A549 (cell line): ENCODE measurements around the gene ARRDC2. TPM values are rescaled to one million over a fixed set of nuclear protein-coding genes. Genes with fewer than 3 reads are reported as not detected.

Source experiments
- ATAC-seq, 2 experiments: fragments of 200-7000 bp in 1 of 2; fragments of >200 bp in 1 of 2; cut with Nextera tagmentation in 1 of 2; cut with Tn5 transposase in 1 of 2; 3 replicates each; pipeline versions ENCODE4 v1.8.0 to v1.9.1; 2018 to 2020; ENCODE audit warnings: mild to moderate bottlenecking in 1 of 2, moderate library complexity in 1 of 2
- CTCF ChIA-PET: fragments of 300-600 bp; sonication (Branson Sonifier 250); formaldehyde crosslinking; extraction: SDS; loops from one replicate; lab custom pipeline; 2021; ENCODE audit warnings: antibody characterized with exemption, inconsistent platforms; lab: Yijun Ruan, JAX
- POLR2A ChIA-PET: fragments of 350-600 bp; formaldehyde crosslinking; extraction: SDS; loops from one replicate; lab custom pipeline; 2021; ENCODE audit warnings: antibody characterized with exemption, inconsistent platforms; lab: Yijun Ruan, JAX
- DNase-seq, 2 experiments: peaks; one replicate each; pipeline versions ENCODE4 v3.0.0 to v3.0.0-alpha.2; 2011 to 2016; ENCODE audit warnings: low read depth in 1 of 2, low spot score in 1 of 2
- FAIRE-seq: peaks from 2 replicates; lab custom pipeline; 2011; peaks lifted over from hg19 to GRCh38; lab: Jason Lieb, UNC
- H3K27ac ChIP-seq, 2 experiments: fragments of >200 bp; sonication (Bioruptor Twin); formaldehyde crosslinking; 3 replicates each; pipeline ENCODE4 v1.5.1; 2016 to 2017
- H3K4me1 ChIP-seq: fragments of >200 bp; sonication (Bioruptor Twin); formaldehyde crosslinking; 3 replicates; pipeline ENCODE4 v1.6.1; 2016
- H3K4me2 ChIP-seq: fragments of >200 bp; sonication (Bioruptor Twin); formaldehyde crosslinking; 3 replicates; pipeline ENCODE4 v1.6.1; 2016
- H3K4me3 ChIP-seq: fragments of >200 bp; sonication (Bioruptor Twin); formaldehyde crosslinking; 3 replicates; pipeline ENCODE4 v1.5.1; 2016
- H3K9me3 ChIP-seq: fragments of >200 bp; sonication (Bioruptor Twin); formaldehyde crosslinking; 3 replicates; pipeline ENCODE4 v1.6.1; 2016
- ATOH8 ChIP-seq: fragments of 250-450 bp; sonication (Bioruptor Pico); IDR thresholded peaks from 2 replicates; pipeline ENCODE4 v1.5.0; 2020; ENCODE audit warnings: low read depth, mild to moderate bottlenecking, moderate library complexity
- BCL3 ChIP-seq: fragments of >200 bp; sonication (Bioruptor Twin); formaldehyde crosslinking; IDR thresholded peaks from 3 replicates; pipeline ENCODE4 v1.6.1; 2016
- BHLHE40 ChIP-seq: IDR thresholded peaks from 2 replicates; pipeline ENCODE4 v1.6.1; 2012; ENCODE audit warnings: low read depth, low read length, inconsistent platforms
- CBX2 ChIP-seq: fragments of 200-600 bp; sonication (generic); IDR thresholded peaks from 2 replicates; pipeline ENCODE4 v1.6.1; 2016; ENCODE audit warnings: low read depth, mild to moderate bottlenecking, borderline replicate concordance
- CHD2 ChIP-seq: fragments of 150-350 bp; IDR thresholded peaks from 2 replicates; pipeline ENCODE4 v1.6.1; 2014; ENCODE audit warnings: low read length; ENCODE audit not compliant: partially characterized antibody
- E2F6 ChIP-seq: IDR thresholded peaks from 2 replicates; pipeline ENCODE4 v1.6.1; 2012; ENCODE audit warnings: low read depth, borderline replicate concordance
- EP300 ChIP-seq, 2 experiments: fragments of >200 bp; sonication (Bioruptor Twin); formaldehyde crosslinking; IDR thresholded peaks; 2 replicates in 1 of 2; 3 replicates in 1 of 2; pipeline ENCODE4 v1.6.1; 2016 to 2017
- HES2 ChIP-seq: fragments of >200 bp; sonication (Bioruptor Twin); formaldehyde crosslinking; IDR thresholded peaks from 2 replicates; pipeline ENCODE4 v1.6.1; 2016
- HOXA7 ChIP-seq: fragments of 250-450 bp; sonication (Bioruptor Pico); IDR thresholded peaks from 2 replicates; pipeline ENCODE4 v1.5.0; 2020; ENCODE audit warnings: mild to moderate bottlenecking, moderate library complexity
- JUNB ChIP-seq: fragments of >200 bp; sonication (Bioruptor Twin); formaldehyde crosslinking; IDR thresholded peaks from 2 replicates; pipeline ENCODE4 v1.6.1; 2016
- KDM1A ChIP-seq: fragments of 200-600 bp; sonication (generic); IDR thresholded peaks from 2 replicates; pipeline ENCODE4 v1.6.1; 2016; ENCODE audit warnings: low read depth, mild to moderate bottlenecking
- MAZ ChIP-seq: fragments of 150-350 bp; IDR thresholded peaks from 2 replicates; pipeline ENCODE4 v1.6.1; 2014; ENCODE audit warnings: antibody characterized with exemption, low read depth, low read length, borderline replicate concordance
- MYC ChIP-seq: IDR thresholded peaks from 2 replicates; pipeline ENCODE4 v1.6.1; 2012; ENCODE audit warnings: mild to moderate bottlenecking, inconsistent platforms, low read length, improper control_type of control experiment, borderline replicate concordance
- NFE2L2 ChIP-seq: fragments of 150-350 bp; conservative IDR thresholded peaks from 2 replicates; pipeline ENCODE4 v1.6.1; 2014; ENCODE audit warnings: low read length
- NPAS2 ChIP-seq: fragments of 250-450 bp; sonication (Bioruptor Pico); IDR thresholded peaks from 2 replicates; pipeline ENCODE4 v1.8.0; 2022; ENCODE audit warnings: mild to moderate bottlenecking, moderate library complexity, borderline replicate concordance
- POLR2A ChIP-seq: IDR thresholded peaks from 2 replicates; pipeline ENCODE4 v1.6.1; 2012; ENCODE audit warnings: mild to moderate bottlenecking, low read length
- POLR2AphosphoS2 ChIP-seq: conservative IDR thresholded peaks from 2 replicates; pipeline ENCODE4 v1.6.1; 2012; ENCODE audit warnings: low read length, improper control_type of control experiment, inconsistent platforms
- RARB ChIP-seq: fragments of 250-450 bp; sonication (Bioruptor Pico); IDR thresholded peaks from 2 replicates; pipeline ENCODE4 v1.8.0; 2021; ENCODE audit warnings: mild to moderate bottlenecking, moderate library complexity
- RFX5 ChIP-seq: fragments of 450-650 bp; IDR thresholded peaks from 2 replicates; pipeline ENCODE4 v1.7.1; 2014; ENCODE audit warnings: antibody characterized with exemption, mild to moderate bottlenecking, moderate library complexity
- RNF2 ChIP-seq: fragments of 200-600 bp; sonication (generic); IDR thresholded peaks from 2 replicates; pipeline ENCODE4 v1.6.1; 2016; ENCODE audit warnings: low read depth, mild to moderate bottlenecking, antibody characterized with exemption, moderate library complexity, borderline replicate concordance
- SMC3 ChIP-seq: fragments of >200 bp; sonication (Bioruptor Twin); formaldehyde crosslinking; IDR thresholded peaks from 3 replicates; pipeline ENCODE4 v1.6.1; 2018; ENCODE audit warnings: inconsistent platforms
- TFCP2L1 ChIP-seq: fragments of 250-450 bp; sonication (Bioruptor Pico); IDR thresholded peaks from 2 replicates; pipeline ENCODE4 v1.5.0; 2021; ENCODE audit warnings: mild to moderate bottlenecking
- TP53 ChIP-seq: fragments of 250-450 bp; sonication (Bioruptor Pico); IDR thresholded peaks from 2 replicates; pipeline ENCODE4 v1.5.0; 2021; ENCODE audit warnings: mild to moderate bottlenecking, moderate library complexity
- USF2 ChIP-seq: fragments of 450-650 bp; IDR thresholded peaks from 2 replicates; pipeline ENCODE4 v1.6.1; 2014; ENCODE audit warnings: antibody characterized with exemption
- ZFP36 ChIP-seq: fragments of 450-650 bp; IDR thresholded peaks from 2 replicates; pipeline ENCODE4 v1.6.1; 2014; ENCODE audit warnings: borderline replicate concordance; ENCODE audit not compliant: partially characterized antibody
- ZNF302 ChIP-seq: fragments of 250-450 bp; sonication (Bioruptor Pico); IDR thresholded peaks from 2 replicates; pipeline ENCODE4 v1.9.0; 2021; ENCODE audit warnings: inconsistent platforms, mild to moderate bottlenecking, moderate library complexity
- ZSCAN20 ChIP-seq: fragments of 250-450 bp; sonication (Bioruptor Pico); IDR thresholded peaks from 2 replicates; pipeline ENCODE4 v1.8.0; 2022; ENCODE audit warnings: mild to moderate bottlenecking, moderate library complexity
- WGBS: methylation state at CpG from one replicate; pipeline ENCODE4 v1.1.6; 2017; ENCODE audit errors: missing lambda C conversion rate; 5-methylcytosine and 5-hydroxymethylcytosine counted together
- polyA plus RNA-seq, 4 experiments: library from polyadenylated mRNA; depleted of rRNA in 3 of 4; stranded (reverse); fragments of >200 nt; fragmentation: RNase III in 1 of 4; extraction: RNeasy Plus Mini Kit Qiagen cat#74134 plus additional on column Dnase treatment in 1 of 4; gene quantifications; 2 replicates in 3 of 4; 3 replicates in 1 of 4; pipeline ENCODE4 v1.2.3, GENCODE V29; 2011 to 2017
- TF ChIP-seq, protein P1 (sequence below): fragments of 250-450 bp; sonication (Bioruptor Pico); IDR thresholded peaks from 2 replicates; pipeline ENCODE4 v1.5.0; 2021; ENCODE audit warnings: mild to moderate bottlenecking, moderate library complexity, borderline replicate concordance
- TF ChIP-seq, protein P2 (sequence below): IDR thresholded peaks from 2 replicates; pipeline ENCODE4 v1.6.1; 2012

The ARRDC2 gene
- polyA plus RNA-seq, 2 of the 4 experiments (the other 2 are of a cell fraction), result 14.5 to 14.8 TPM

DNA sequence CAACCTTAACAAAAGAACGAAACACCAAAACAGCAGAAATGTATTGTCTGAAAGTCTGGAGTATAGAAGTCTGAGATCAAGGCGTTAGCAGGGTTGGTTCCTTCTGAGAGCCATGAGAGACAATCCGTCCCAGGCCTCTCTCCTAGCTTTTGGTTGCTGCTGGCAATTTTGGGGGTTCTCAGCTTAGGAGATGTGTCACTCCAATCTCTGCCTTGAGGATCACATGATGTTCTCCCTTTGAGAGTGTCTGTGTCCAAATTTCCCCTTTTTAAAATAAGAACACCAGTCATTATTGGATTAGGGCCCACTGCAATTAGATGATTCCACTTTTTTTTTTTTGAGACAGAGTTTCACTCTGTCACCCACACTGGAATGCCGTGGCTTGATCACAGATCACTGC lies 30.9 kb upstream of the ARRDC2 start:
- ATAC-seq, result no peak
- no peak overlapping the region for H3K27ac ChIP-seq
- TF ChIP-seq SMC3 (no peak), RNF2 (no peak), KDM1A (no peak), POLR2AphosphoS2 (no peak), EP300 (IDR thresholded peaks at IDR 0.05) (no peak), MYC (no peak), ZSCAN20 (CRISPR knock-in tag) (no peak), ATOH8 (CRISPR knock-in tag) (no peak)
- TF ChIP-seq, protein P1, sequence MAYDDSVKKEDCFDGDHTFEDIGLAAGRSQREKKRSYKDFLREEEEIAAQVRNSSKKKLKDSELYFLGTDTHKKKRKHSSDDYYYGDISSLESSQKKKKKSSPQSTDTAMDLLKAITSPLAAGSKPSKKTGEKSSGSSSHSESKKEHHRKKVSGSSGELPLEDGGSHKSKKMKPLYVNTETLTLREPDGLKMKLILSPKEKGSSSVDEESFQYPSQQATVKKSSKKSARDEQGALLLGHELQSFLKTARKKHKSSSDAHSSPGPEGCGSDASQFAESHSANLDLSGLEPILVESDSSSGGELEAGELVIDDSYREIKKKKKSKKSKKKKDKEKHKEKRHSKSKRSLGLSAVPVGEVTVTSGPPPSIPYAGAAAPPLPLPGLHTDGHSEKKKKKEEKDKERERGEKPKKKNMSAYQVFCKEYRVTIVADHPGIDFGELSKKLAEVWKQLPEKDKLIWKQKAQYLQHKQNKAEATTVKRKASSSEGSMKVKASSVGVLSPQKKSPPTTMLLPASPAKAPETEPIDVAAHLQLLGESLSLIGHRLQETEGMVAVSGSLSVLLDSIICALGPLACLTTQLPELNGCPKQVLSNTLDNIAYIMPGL (CRISPR knock-in tag), result no peak
- TF ChIP-seq, all 56 proteins: peak for 0
- H3K9me3 ChIP-seq, result no peaks in the 10 kb centered on the region
- no peak for FAIRE-seq
- CTCF ChIA-PET, result interaction anchor here (0.9 kb wide), 1 partner anchor 20 kb away, joined by 3 read pairs; no protein-coding TSS in a partner anchor
- POLR2A ChIA-PET, result no interaction called here
- no peak overlapping the region for H3K4me3 ChIP-seq
- H3K4me1 ChIP-seq, result no peaks in the 10 kb centered on the region
- H3K4me2 ChIP-seq, result no peak overlapping the region
- 93% methylated on average over 4 of the region's 4 CpGs for WGBS
- DNase-seq, result no peak

DNA sequence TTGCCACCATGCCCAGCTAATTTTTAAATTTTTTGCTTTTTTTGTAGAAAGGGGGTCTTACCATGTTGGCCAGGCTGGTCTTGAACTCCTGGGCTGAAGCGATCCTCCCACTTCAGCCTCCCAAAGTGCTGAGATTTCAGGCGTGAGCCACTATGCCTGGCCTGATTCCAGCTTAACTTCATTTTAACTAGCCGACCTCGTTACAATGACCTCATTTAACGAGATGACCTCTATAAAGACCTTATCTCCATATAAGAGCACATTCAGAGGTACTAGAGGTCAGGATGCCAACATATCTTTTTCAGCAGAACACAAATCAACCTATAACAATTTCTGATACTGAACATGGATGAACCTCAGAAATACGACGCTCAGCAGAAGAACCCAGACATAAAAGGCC lies 30.5 kb upstream of the ARRDC2 start:
- Histone ChIP-seq H3K4me3 (no peak overlapping the region), H3K9me3 (no peaks in the 10 kb centered on the region), H3K27ac (no peak overlapping the region), H3K4me2 (no peak overlapping the region), H3K4me1 (no peaks in the 10 kb centered on the region)
- no peak for FAIRE-seq
- no peak for DNase-seq
- 84% methylated on average over 7 of the region's 7 CpGs for WGBS
- TF ChIP-seq ZSCAN20 (CRISPR knock-in tag) (no peak), JUNB (no peak), NPAS2 (no peak), TP53 (CRISPR knock-in tag) (no peak), ZNF302 (CRISPR knock-in tag) (no peak), NFE2L2 (no peak), USF2 (no peak)
- ChIA-PET CTCF (interaction anchor here (0.9 kb wide), 1 partner anchor 20 kb away, joined by 3 read pairs; no protein-coding TSS in a partner anchor), POLR2A (no interaction called here)
- ATAC-seq, result no peak

DNA sequence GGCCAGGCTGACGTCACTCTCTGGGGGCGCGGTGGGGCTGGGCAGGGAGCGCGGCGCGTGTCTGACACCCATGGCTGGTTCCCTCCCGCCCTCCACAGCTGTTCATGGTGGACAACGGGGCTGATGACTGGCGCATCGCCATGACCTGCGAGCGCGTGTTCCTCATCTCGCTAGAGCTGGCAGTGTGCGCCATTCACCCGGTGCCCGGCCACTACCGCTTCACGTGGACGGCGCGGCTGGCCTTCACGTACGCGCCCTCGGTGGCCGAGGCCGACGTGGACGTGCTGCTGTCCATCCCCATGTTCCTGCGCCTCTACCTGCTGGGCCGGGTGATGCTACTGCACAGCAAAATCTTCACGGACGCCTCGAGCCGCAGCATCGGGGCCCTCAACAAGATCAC lies 26.4 kb upstream of the ARRDC2 start:
- no peak for ATAC-seq
- TF ChIP-seq E2F6 (no peak), CBX2 (no peak), JUNB (no peak), TFCP2L1 (CRISPR knock-in tag) (no peak), HES2 (no peak), HOXA7 (no peak), SMC3 (no peak), CHD2 (no peak), MYC (no peak), RFX5 (no peak), BCL3 (no peak), RARB (no peak), POLR2A (no peak), NFE2L2 (no peak), ZFP36 (no peak), MAZ (no peak), BHLHE40 (no peak)
- TF ChIP-seq, protein P2, sequence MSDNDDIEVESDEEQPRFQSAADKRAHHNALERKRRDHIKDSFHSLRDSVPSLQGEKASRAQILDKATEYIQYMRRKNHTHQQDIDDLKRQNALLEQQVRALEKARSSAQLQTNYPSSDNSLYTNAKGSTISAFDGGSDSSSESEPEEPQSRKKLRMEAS, result no peak
- 91% methylated on average over 38 of the region's 38 CpGs for WGBS
- Histone ChIP-seq H3K9me3 (no peaks in the 10 kb centered on the region), H3K4me2 (no peak overlapping the region), H3K4me3 (no peak overlapping the region), H3K4me1 (no peaks in the 10 kb centered on the region), H3K27ac (no peak overlapping the region)
- ChIA-PET CTCF (interaction anchor here (0.6 to 3.5 kb wide), 5 partner anchors 15 to 122 kb away, joined by 3 to 18 read pairs (median 5); partner anchors contain the start of gene RPL18A), POLR2A (no interaction called here)
- DNase-seq, result no peak
- no peak for FAIRE-seq
